Hair follicular keratinocyte (primary cell): Measurements from ENCODE around the gene SYNGR1. TPM values are rescaled to one million over a fixed set of nuclear protein-coding genes. Genes with fewer than 3 reads are reported as not detected.

Source experiments
- total RNA-seq: library from RNA; depleted of rRNA; stranded (reverse); fragments of >200 nt; gene quantifications from 2 replicates; pipeline ENCODE4 v1.2.3, GENCODE V29; 2015

Gene SYNGR1, protein sequence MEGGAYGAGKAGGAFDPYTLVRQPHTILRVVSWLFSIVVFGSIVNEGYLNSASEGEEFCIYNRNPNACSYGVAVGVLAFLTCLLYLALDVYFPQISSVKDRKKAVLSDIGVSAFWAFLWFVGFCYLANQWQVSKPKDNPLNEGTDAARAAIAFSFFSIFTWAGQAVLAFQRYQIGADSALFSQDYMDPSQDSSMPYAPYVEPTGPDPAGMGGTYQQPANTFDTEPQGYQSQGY
- 0.70 TPM in 1 of 2 replicates, not detected in the other for total RNA-seq

DNA sequence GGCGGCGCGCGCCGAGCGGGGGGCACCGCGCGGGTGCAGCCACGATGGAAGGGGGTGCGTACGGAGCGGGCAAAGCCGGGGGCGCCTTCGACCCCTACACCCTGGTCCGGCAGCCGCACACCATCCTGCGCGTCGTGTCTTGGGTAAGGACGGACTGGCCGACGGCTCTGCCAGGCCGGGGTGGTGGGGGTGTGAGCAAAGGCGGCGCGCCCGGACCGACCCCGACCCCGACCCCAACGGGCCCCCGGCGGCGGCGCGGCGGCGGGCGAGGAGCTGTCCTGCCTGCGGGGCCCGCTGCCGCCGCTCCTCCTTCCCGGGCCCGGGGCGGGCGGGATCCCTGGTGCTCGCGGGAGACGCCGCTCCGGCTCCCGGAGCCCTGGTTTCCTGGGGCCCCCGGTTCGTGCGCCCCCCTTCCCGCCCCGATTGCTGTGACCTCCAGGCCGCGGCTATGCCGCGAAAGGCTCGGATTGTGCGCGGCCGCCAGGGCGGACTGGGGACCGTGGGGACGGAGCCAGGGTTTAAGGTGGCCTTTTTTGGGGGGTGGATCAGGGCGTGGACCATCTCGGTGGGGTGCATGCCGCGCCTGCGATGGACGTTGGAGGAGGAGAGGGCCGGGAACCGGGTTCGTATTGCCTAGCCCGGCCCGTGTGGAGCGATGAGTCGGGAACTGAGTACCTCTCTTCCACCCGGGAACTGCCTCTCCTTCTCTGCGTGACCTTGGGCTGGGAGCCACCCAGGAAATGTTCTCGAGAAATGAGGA is at the start of gene SYNGR1:
Gene SYNGR1, plus strand, starts transcription at position 25 of the 760 bp plus-strand sequence. Its CDS starts 20 bp downstream, at position 45.

DNA sequence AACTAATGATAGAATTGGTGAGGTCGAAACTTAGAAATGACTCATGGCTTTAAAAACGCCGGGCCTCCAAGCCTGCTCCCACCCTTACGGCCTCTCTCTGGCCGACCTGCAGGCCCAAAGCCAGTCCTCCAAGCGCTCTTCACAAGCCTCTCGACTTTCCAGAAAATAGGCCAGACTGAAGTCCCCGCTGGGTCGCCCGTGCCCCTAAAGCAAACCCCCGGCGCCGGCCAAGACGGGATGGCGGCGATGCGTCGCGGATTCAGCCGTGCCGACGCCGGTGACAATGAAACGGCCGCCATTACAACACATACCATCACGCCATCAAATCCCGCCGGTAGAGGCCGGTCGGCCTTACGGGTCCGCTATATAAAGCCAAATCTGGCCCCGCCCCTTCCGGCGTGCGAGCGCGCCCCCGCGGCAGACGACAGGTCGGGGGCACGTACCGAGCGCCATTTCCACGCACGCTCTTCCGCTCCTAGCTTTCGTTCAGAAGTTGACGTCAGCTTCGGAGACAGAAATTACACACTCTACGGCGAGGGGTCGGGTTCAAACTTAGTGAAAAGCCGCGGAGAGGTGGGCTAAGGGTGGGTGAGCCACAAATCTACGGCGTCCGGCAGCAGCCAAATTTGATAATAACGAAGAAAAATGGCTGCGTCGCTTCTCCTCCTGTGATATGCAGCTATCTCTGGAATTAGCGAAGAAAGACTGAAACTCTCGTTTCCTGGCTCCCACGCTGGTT is 30.3 kb upstream of the SYNGR1 start, which contains the start of gene RPL3:
Gene RPL3, minus strand, starts transcription at position 340 of the 739 bp plus-strand sequence. Its CDS starts 26 bp downstream, at position 314.

Other genes with a start within 250 kb of the SYNGR1 start
- 1.1 and 4.2 TPM in 2 replicates for gene CBX7, start 197.3 kb upstream of the SYNGR1 start, total RNA-seq
- gene PDGFB, start 105.0 kb upstream of the SYNGR1 start, total RNA-seq, result 5.7 and 6.2 TPM in 2 replicates
- 1,959 and 2,032 TPM in 2 replicates for gene RPL3, start 30.4 kb upstream of the SYNGR1 start, total RNA-seq
- 14.5 and 20.0 TPM in 2 replicates for gene TAB1, start 49.8 kb downstream of the SYNGR1 start, total RNA-seq
- not detected in 2 replicates for gene MGAT3, start 107.0 kb downstream of the SYNGR1 start, total RNA-seq
- gene MIEF1, start 152.3 kb downstream of the SYNGR1 start, total RNA-seq, result 20.5 and 25.4 TPM in 2 replicates
- 524 and 717 TPM in 2 replicates for gene ATF4, start 170.6 kb downstream of the SYNGR1 start, total RNA-seq
- 104 and 162 TPM in 2 replicates for gene RPS19BP1, start 182.8 kb downstream of the SYNGR1 start, total RNA-seq
- gene CACNA1I, start 220.8 kb downstream of the SYNGR1 start, total RNA-seq, result under 0.01 TPM in 1 of 2 replicates, not detected in the other